Erythroblast (primary cell): ENCODE data around the gene BBIP1.

Experiments
- GATA1 ChIP-seq: IDR thresholded peaks from 2 replicates; pipeline ENCODE4 v1.6.1; 2011; ENCODE audit warnings: low read depth, mild to moderate bottlenecking, control low read depth, low read length, moderate library complexity
- POLR2A ChIP-seq: IDR thresholded peaks from 2 replicates; pipeline ENCODE4 v1.6.1; 2011; ENCODE audit warnings: mild to moderate bottlenecking, low read length

- TF ChIP-seq GATA1 (no peak), POLR2A (no peak)
Observed at GRCh38 chr10:110876000-110876399, 43.0 kb downstream of the BBIP1 start.
